Posterior cingulate gyrus (tissue), 11 donors: ENCODE results near the gene GPX4.

Experiments
- DNase-seq, 10 donors: peaks; one replicate each; pipeline versions ENCODE4 v3.0.0 to v3.0.0-alpha.2; 2020 to 2021; ENCODE audit warnings: mixed read lengths in 3 of 10
- intact Hi-C: fragments of 100-400 bp; cut with DNase I; formaldehyde crosslinking; loops from one replicate; pipeline ENCODE4 v1.15.1; 2023

The GPX4 gene

DNA sequence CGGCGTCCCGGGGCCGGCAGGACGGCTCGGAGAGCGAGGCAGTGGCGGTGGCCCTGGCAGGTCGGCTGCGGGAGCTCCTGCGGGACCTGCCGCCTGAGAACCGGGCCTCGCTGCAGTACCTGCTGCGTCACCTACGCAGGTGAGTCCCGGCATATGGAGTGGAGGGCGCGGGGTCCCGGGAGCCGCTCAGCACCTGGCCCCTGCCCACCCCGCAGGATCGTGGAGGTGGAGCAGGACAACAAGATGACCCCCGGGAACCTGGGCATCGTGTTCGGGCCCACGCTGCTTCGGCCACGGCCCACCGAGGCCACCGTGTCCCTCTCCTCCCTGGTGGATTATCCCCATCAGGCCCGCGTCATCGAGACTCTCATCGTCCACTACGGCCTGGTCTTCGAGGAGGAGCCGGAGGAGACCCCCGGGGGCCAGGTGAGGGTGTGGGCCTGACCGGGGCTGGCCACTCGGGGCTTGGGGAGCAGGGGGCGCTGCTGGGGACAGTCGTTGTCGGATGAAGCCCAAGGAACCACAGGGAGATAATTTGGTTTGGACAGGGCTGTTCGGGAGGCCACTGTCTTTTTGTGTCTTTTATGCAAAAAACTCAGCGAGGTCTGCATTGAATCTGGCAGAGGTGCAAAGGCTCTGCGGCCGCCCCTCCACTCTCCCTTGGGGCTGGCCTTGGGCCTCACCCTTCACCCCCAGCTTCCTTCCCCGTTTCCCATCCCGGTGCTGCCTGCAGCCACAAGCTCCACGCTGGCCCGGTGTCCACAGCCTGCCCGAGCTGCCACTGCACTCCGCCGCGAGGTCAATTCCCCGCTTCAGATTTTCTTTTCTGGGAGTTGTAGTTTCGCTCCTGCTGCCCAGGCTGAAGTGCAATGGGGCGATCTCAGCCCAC is 20.6 kb upstream of the GPX4 start:
- no peak for DNase-seq
- intact Hi-C loops = no loop called here

DNA sequence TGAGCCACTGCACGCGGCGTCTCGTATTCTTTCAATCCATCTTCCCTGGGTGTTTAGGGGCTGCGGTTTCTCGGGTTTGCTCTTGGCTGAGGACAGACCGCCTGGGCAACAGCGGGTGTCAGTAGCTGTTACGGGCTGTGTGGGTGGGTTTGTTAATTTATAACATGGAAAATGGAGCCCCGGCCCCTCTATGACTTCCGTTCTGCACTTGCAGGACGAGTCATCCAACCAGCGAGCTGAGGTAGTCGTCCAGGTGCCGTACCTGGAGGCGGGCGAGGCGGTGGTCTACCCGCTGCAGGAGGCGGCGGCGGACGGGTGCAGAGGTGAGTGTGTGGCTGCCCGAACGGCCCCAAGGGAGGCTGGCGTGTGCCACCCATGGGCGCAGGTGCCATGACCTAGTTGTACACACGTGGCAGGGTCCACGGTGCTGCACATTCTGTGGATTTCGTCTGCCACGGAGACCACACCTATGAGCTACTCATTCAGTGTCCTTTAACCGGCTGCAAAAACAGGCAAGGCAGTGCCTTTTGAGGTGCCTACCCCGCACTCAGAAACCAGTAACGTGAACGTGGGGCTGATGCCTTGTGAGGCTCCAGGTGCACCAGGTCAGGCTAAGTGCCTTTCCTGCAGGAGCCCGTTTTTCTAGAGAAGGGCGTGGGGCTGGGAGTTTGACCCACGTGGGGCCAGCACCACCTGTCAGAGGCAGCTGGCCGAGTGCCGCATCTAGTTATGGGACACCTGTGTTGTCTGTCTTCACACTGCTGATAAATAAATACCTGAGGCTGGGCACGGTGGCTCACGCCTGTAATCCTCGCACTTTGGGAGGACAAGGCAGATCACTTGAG is 19.5 kb upstream of the GPX4 start:
- peak in 1 of 10 donors; percentile 61 for DNase-seq
- intact Hi-C loops = no loop called here

DNA sequence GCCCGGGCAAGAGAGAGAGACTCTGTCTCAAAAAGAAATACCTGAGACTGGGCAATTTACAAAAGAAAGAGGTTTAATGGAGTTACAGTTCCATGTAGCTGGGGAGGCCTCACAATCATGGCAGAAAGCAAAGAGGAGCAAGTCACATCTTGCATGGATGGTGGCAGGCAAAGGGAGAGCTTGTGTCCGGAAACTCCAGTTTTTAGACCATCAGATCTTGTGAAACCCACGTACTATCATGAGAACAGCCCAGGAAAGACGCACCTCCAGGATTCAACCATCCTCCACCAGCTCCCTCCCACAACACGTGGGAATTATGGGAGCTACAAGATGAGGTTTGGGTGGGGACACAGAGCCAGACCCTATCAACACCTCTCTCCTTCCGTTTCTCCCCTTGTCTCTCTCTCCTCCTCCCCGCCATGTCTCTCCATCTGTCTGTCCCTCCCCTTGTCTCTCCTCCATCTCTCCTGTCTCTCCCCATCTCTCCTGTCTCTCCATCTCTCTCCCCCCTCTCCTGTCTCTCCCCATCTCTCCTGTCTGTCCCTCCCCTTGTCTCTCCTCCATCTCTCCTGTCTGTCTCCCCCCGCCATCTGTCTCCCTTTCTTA is 18.6 kb upstream of the GPX4 start:
- intact Hi-C loops = no loop called here
- no peak for DNase-seq

DNA sequence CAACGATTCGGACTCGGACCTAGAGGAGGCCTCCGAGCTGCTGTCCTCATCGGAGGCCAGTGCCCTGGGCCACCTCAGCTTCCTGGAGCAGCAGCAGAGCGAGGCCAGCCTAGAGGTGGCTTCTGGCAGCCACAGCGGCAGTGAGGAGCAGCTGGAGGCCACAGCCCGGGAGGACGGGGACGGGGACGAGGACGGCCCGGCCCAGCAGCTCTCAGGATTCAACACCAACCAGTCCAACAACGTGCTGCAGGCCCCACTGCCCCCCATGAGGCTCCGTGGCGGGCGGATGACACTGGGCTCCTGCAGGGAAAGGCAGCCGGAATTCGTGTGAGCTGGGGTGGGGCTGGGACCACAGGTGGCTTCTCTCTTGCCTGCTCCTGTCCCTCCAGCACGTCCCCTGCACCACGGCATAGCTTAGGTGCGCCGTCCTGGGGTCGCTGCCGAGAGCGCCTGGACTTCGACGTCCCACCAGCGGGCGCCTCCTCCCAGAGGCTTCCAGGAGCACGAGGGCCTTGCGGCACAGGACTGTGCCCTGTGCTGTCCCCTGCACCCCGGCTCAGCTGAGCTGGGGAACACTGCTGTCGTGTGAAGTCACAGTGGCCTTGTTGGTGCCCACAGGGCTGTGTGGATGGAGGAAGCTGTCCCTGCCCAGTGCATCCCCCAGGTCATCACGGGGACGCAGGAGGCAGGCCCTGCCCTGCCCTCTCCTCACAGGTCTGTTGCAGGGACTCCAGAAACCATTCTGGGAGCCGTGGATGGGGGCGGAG is 17.9 kb upstream of the GPX4 start:
- peak in 1 of 10 donors; percentile 27 for DNase-seq
- intact Hi-C loops = no loop called here

DNA sequence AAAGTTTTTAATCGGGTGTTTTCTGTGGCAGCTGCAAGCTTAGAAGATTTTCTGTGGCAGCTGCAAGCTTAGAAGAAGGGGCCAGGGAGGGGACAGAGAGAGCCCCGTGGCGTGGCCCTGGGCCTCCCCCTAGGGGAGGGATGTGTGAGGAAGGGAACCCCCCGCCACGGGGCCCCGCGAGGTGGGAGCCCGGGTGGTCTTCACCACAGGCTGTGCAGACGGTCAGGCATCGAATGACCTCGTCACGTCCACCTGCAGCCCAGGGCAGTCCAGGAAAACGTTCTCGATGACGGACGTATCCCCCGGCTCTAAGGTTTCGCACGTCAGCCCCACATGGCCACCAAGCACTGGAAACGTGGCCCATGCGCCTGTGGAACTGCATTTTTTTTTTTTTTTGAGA is 17.2 kb upstream of the GPX4 start:
- no peak for DNase-seq

DNA sequence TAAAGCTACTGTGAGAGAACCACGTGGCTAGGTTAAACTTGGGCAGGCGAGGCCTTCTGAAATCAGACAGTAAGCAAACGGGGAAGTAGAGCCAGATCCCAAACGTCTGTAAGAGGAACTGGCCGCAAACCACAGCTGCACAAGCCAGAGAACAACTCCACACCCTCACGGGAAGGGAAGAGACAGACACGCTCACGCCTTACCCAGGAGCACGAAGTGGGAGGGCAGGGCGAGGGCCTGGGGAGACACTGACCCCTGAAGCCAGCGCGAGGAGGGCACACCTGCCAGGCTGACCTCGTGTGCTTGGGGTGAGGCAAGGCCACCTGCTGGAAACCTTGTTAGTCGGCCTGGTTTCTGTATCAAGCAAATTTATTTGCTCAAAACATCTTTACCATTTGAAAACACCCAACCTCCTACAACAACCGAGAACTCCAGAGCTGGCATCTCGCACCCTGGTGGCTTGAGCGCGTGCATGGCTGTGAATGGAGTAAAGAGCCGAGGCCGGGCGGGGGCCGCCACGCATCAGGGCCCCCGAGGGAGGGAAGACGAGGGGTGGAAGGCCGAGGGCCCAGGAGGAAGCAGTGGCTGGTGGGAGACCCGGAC is 15.9 kb upstream of the GPX4 start:
- DNase-seq = peak in 2 of 10 donors; percentile 28 to 48
- intact Hi-C loops = no loop called here

More for the DNA sequence above, 17.2 kb upstream of the GPX4 start:
- intact Hi-C loops = no loop called here

DNA sequence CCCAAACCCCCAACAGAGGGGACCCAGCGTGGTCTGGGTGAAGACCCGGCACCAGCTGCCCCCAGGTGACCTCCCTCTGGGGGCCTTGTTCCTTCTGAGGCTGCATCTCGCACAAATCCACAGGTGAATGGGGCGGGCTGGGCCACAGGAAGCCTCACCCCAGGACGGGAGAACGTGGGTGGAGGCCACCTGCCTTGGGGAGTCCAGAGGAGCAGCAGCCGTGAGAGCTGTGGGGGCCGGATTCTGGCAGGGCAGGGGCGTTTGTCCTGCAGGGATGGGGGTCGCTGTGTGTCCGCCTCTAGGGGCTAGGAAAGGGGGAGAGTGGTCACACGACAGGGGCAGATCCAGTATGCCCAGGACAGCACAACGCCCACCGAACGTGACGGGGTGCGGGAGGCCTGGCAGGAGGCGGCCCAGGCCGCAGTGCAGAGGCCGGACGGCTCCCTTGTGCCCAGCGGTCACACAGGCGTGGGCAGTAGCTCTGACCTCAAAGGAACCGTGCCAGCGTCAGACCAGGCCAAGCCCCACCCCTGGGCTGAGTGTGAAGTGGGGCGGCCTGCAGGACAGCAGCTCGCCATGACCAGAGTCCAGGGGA is 15.3 kb upstream of the GPX4 start:
- no peak for DNase-seq
- intact Hi-C loops = no loop called here

DNA sequence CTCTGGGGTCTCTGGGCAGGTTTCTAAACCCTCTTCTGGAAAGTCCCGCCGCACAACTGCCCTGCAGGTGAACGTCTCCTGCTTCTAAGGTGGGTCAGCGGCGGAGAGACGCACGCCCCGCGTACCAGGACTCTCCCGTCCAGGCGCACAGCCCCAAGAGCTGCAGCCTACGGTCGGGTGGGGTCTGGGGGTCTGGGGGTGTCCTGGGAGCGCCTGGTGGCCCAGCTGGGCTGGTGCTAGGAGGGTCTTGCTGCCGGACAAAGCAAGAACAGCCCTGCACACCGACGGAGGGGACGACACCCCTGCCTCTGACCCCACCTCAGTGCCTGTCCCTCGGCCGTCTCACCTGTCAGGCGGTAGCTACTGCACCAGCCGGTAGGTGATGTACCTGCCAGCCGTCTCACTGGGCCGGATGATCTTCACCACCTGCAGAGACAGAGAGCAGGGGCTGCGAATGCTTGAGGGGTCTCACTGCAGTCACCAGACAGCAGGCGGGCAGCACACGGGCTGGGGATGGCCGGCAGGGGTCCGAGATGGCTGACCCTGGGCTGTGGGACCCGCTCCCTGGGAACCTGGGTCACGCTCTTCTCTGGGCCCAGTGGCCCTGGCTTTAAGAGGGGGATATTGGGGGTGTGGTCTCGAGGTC is 14.5 kb upstream of the GPX4 start:
- DNase-seq = no peak
- intact Hi-C loops = no loop called here

DNA sequence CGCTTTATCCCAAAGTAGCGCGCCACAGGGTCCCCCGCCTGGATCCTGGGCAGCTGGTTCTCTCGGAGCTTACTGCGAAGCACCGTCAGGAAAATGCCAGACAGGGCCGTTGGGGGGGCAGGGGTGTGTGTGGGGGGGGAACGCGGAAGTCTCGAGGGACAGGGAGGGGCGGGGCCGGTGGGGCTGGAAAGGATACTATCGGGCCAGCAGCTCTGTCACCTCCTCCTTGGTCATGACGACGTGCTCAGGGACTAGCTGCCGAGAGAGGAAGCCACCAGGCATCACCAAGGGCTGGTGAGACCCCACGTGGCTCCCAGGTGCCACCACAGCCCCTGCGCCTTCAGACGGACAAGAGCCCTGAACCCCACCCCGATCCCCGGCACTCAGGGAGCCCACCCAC is 13.9 kb upstream of the GPX4 start:
- no peak for DNase-seq
- intact Hi-C loops = loop anchor here (10.0 kb wide), 1 partner anchor 45 kb away; the partner anchor contains the start of gene ABCA7

DNA sequence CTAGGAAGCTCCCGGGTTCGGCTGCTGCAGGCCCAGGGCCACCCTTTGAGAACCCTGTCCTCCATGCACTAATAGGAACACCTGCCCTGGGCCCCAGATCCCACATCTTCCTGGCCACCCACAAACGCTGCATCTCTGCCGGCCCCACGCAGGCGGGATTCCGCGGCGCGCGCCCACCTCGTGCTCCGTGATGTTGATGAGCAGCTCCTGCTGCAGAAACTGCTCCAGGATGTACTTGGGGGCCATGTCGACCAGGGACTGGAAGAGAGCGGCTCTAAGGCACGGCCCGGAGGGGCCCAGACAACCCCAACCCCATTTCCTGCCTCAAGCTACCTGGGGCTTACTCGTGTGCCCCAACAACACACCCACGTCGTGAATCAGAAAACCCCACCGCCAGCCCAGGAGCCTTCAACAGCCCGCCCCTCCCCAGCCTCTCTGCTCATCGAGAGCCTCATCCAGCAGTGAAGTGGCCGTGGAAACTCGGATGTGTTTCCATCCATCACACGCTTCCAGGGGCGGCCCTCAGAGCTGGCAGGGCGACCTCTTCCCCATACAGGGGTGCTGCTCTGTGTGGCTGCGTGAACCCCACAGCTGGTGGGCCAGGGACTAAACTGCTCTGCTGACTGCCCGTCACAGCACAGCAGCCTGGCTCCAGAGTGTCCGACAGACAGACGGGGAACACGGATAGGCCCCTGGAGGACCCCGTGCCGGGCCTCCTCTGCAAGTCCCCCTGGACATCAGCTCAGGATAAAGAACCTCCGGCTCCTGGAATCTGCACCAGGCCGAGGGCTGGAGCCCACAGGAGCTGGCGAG is 12.9 kb upstream of the GPX4 start:
- intact Hi-C loops = loop anchor here (10.0 kb wide), 1 partner anchor 46 kb away; the partner anchor contains the start of gene ABCA7
- peak in 2 of 10 donors; percentile 21 to 83 for DNase-seq

DNA sequence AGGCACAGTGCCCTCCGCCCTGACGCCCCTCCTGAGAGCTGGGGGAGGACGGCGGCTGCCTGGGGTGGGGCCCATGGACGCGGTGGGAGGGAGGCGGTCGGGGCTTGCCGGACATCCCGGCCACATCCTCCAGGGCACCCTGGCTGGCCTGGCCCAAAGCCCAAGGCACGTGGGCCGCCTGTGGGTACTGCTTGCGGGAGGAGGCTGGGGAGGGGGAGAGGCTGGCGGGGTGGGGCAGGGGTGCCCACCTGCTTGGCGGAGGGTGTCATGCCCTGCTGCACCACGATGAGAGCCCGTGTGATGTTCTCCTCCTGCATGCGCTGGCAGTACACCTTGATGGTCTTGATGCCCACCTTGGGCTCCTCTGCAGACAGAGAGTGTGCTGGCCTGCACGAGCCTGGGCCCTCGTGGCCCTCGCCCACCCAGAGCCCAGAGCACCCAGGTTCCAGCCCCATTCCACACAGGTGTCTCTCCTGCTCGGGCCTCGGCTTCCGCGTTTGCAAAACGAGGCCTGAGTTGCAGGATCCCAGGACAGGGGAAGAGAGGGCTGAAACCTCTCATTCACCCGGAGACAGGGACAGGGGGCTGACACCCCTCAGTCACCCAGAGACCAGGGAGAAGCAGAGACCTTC is 12.1 kb upstream of the GPX4 start:
- peak in 1 of 10 donors; percentile 20 for DNase-seq
- intact Hi-C loops = loop anchor here (10.0 kb wide), 1 partner anchor 47 kb away; the partner anchor contains the start of gene ABCA7

DNA sequence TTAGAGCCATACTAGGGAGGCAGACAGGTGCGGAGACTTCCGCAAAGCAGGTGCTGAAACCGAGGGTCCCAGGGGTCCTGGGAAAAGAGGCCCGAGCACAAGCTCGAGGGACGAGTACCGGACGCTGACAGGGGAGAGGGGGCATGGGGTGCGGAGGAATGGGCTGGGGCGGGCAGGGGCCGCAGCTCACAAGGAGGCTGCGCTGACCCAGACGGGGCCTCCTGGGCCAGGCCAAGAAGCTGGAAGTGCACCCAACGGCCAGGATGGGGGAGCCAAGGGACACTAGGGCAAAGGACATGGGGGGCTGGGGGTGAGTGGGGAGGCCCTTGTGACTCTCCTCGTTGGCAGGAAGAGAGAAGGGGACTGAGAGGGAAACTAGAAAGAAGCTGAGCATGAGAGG is 10.5 kb upstream of the GPX4 start:
- intact Hi-C loops = loop anchor here (10.0 kb wide), 1 partner anchor 49 kb away; the partner anchor contains the start of gene ABCA7

DNA sequence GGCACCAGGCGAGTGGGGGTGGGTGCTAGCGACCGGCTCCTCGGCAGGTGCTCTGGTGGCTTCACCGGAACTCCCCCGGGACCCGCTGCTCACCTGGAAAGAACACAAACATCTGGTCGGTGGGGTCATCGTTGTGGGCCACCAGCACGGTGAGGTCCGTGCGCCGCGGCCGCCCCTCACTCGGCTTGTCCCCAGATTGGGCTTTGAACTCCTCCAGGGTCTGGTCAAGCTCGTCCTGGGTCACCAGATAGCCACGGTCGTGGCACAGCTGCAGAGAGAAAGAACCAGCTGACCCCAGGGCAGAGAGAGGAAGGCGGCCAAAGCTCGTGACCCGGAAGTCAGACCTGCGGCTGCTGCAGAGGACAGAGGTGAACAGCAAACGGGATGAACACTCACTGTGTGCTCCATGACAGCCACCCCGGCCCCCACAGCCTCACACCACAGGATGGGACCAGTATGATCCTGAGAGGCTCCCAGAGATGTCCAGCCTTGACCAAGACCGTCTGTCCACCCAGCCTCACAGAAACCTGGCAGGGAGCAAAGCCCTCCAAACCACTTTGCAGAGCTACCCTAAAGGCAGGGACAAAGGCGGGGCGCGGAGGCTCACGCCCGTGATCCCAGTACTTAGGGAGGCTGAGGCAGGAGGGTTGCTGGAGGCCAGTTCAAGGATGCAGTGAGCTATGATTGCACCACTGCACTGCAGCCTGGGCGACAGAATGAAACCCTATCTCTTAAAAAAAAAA is 9.8 kb upstream of the GPX4 start:
- no peak for DNase-seq
- intact Hi-C loops = loop anchor here (10.0 kb wide), 1 partner anchor 49 kb away; the partner anchor contains the start of gene ABCA7

More for the DNA sequence above, 10.5 kb upstream of the GPX4 start:
- DNase-seq = no peak

DNA sequence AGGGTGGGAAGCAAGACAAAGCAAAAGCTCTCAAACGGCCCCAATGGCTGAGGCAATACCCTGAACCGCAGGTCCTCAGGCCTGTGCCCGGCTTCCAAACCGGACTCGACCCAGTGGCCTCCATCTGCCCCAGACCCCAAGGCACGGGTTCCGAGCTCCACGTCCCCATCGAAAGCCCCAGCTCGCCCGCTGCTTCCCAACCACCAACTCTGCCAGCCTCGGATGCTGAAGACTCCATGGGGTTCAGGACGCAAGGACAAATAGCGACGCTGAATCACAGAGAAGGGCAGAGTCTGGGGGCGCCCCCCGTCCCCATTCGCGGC is 9.2 kb upstream of the GPX4 start:
- no peak for DNase-seq
- intact Hi-C loops = loop anchor here (10.0 kb wide), 1 partner anchor 50 kb away; the partner anchor contains the start of gene ABCA7

DNA sequence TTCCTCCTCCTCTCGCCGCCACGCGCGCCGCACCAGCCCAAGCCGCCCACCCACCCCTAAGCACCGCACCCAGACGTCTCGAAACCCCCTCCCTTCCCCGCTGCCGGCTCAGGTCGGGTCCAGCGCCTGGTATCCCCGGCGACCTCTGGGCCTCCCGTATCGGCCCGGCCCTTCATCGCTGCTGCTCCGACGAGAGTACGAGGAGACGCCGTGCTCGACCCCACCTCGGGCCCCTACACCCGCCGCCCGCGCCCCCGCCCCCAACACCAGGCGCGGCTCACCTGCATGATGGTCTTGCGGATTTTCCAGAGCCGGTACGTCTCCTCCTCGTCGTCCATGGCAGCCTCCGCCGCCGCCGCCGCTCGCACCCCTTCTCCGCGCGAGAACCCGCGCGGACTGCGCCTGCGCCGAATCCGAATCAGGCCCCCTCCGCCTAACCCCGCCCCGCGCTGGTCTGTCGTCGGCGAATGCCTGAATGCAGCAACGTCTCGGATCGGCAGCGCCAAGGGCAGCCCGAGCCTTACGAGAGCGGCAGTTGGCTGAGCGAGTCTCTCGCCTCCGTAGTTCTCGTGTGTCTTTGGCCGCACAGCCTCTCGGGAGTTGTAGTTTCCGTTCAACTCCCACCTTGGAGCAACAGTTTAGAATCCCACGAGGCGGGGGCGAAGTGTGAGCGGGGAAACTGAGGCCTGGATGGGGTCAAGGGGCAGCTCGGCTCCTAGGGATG is 8.7 kb upstream of the GPX4 start, which contains the start of gene POLR2E:
Gene POLR2E, minus strand, starts transcription at position 398 of the 724 bp plus-strand sequence. Its CDS starts 60 bp downstream, at position 338.
- intact Hi-C loops = loop anchor here (10.0 kb wide), 1 partner anchor 50 kb away; the partner anchor contains the start of gene ABCA7
- peak; percentile 98 to 100 (median 99) for DNase-seq

DNA sequence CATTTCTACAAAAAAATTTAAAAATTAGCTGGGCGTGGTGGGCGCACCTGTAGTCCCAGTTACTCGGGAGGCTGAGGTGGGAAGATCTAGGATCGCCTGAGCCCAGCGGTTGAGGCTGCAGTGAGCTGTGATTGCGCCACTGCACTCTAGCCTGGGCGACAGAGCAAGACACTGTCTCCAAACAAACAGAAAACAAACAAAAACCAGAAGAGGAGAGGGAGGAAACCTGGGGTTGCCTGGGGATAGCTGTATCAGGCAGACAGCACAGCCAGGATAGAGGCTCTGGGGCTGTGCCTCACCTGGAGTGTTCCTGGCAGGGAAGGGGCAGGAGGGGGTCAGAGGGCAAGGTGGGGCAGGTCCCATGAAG is 6.0 kb upstream of the GPX4 start:
- intact Hi-C loops = loop anchor here (10.0 kb wide), 1 partner anchor 53 kb away; the partner anchor contains the start of gene ABCA7
- no peak for DNase-seq
